NB4 (cell line): Measurements from ENCODE around the gene OSR1.

Experiments
- MAX ChIP-seq: IDR thresholded peaks from 2 replicates; pipeline ENCODE4 v1.6.1; 2011; ENCODE audit warnings: low read depth, low read length
- MYC ChIP-seq: IDR thresholded peaks from 2 replicates; pipeline ENCODE4 v1.6.1; 2011; ENCODE audit warnings: low read depth, low read length
- POLR2A ChIP-seq: IDR thresholded peaks from 2 replicates; pipeline ENCODE4 v1.6.1; 2011; ENCODE audit warnings: mild to moderate bottlenecking; ENCODE audit not compliant: insufficient read length; ENCODE audit errors: extremely low read depth
- TF ChIP-seq, protein P1 (sequence below): IDR thresholded peaks from one replicate; pipeline ENCODE4 v1.5.1; 2012; ENCODE audit warnings: low read depth, low read length

DNA sequence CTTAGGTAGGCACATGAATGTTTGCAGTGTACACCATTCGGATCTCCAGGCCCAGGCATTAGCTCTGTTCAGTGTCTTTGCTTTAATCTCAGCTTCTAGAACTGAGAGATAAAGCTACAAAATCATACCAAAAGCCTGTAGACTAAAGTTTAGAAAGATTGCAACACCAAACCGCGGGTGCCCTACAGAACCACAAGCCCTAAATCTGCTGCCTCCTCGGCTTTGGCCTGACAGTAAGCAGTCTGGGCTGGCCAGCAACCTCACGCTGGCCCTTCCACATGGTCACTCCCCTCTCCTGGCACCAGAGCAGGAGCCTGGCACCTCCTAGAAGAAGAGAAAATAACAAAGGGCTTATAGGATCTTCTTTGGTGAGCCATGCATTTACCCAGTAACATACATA lies 8.9 kb upstream of the OSR1 start:
- TF ChIP-seq, protein P1, sequence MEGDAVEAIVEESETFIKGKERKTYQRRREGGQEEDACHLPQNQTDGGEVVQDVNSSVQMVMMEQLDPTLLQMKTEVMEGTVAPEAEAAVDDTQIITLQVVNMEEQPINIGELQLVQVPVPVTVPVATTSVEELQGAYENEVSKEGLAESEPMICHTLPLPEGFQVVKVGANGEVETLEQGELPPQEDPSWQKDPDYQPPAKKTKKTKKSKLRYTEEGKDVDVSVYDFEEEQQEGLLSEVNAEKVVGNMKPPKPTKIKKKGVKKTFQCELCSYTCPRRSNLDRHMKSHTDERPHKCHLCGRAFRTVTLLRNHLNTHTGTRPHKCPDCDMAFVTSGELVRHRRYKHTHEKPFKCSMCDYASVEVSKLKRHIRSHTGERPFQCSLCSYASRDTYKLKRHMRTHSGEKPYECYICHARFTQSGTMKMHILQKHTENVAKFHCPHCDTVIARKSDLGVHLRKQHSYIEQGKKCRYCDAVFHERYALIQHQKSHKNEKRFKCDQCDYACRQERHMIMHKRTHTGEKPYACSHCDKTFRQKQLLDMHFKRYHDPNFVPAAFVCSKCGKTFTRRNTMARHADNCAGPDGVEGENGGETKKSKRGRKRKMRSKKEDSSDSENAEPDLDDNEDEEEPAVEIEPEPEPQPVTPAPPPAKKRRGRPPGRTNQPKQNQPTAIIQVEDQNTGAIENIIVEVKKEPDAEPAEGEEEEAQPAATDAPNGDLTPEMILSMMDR: no peak
- TF ChIP-seq POLR2A: no peak
- TF ChIP-seq MYC: no peak
- no peak for TF ChIP-seq MAX
